OCI-LY3 (cell line): ENCODE data around the gene SDK1.

Experiments
- CTCF ChIP-seq: fragments of 200-600, 300-600 bp; sonication (generic); IDR thresholded peaks from 2 replicates; pipeline ENCODE4 v1.5.1; 2014; ENCODE audit warnings: antibody characterized with exemption, low read length, low read depth
- EZH2phosphoT487 ChIP-seq: fragments of 200-600 bp; shearing (Covaris generic); IDR thresholded peaks from 2 replicates; pipeline ENCODE4 v1.6.1; 2018; ENCODE audit warnings: antibody characterized with exemption, mixed run types, low read depth

DNA sequence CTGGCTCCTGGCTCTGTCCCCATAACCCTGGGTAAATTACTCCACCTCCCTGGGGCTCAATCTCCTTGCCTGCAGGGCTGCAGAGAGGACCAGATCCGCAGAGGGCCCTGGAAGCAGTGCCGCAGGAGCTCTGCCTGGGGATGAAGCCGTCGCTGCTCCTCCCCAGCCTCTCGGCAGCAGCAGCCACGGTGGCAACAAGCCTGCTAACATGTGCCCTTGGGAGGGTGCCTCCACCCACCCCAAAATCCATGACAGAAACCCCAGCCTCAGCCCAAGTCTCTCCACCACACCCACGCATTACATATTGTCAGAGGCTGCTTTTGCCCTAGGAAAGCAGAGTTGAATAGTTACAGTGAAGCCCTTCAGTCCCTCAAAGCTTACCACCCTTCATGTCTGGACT, 894.6 kb downstream of the SDK1 start:
- TF ChIP-seq CTCF, result no peak
- no peak for TF ChIP-seq EZH2phosphoT487
